Mesodermal cell (in vitro differentiated cells): Measurements from ENCODE around the gene DISC1.
"Not testable (repeated sequence)": the region's sequence is repeated elsewhere in the genome, so short reads cannot be mapped to it uniquely, and the experiment has no call there.

Experiments
- H3K27ac ChIP-seq: 2 replicates; pipeline ENCODE4 v1.7.0; 2013; ENCODE audit warnings: mild to moderate bottlenecking, low read depth, low read length, moderate library complexity; ENCODE audit not compliant: severe bottlenecking
- H3K36me3 ChIP-seq: 2 replicates; pipeline ENCODE4 v1.7.1; 2013; ENCODE audit warnings: mild to moderate bottlenecking, low read length, moderate library complexity; ENCODE audit not compliant: control insufficient read depth, insufficient read depth
- H3K4me1 ChIP-seq: one replicate; pipeline ENCODE4 v1.7.1; 2013; ENCODE audit warnings: mild to moderate bottlenecking, low read length; ENCODE audit not compliant: insufficient read depth, control insufficient read depth, poor library complexity, severe bottlenecking
- H3K4me3 ChIP-seq: 2 replicates; pipeline ENCODE4 v1.7.0; 2013; ENCODE audit warnings: low read length, control low read depth, mild to moderate bottlenecking; ENCODE audit not compliant: insufficient read depth, poor library complexity, severe bottlenecking; ENCODE audit errors: extremely low read depth
- H3K9me3 ChIP-seq: 2 replicates; pipeline ENCODE4 v1.7.1; 2013; ENCODE audit warnings: mild to moderate bottlenecking, low read length, moderate library complexity; ENCODE audit not compliant: control insufficient read depth
- WGBS, 2 experiments: methylation state at CpG; one replicate each; pipeline ENCODE4 v1.1.5; 2013; ENCODE audit warnings: missing lambda C conversion rate in 2 of 2; ENCODE audit not compliant: insufficient coverage in 2 of 2; 5-methylcytosine and 5-hydroxymethylcytosine counted together

Gene DISC1

GRCh38 chr1:231653632-231654031 is 27.0 kb downstream of the DISC1 start:
- Histone ChIP-seq H3K4me3 (no peak overlapping the region), H3K9me3 (peaks cover 8% of the 10 kb centered on the region), H3K4me1 (no peaks in the 10 kb centered on the region), H3K36me3 (no peaks in the 10 kb centered on the region), H3K27ac (no peak overlapping the region)
- WGBS, 2 experiments = 100% methylated on average over 1 of the region's 2 CpGs

- no peaks in the 10 kb centered on the region for H3K4me1 ChIP-seq
- H3K9me3 ChIP-seq = peaks cover 8% of the 10 kb centered on the region
- H3K36me3 ChIP-seq = no peaks in the 10 kb centered on the region
- no CpG with 5 or more reads among the region's 1 CpG for WGBS, 2 experiments
- H3K4me3 ChIP-seq = no peak overlapping the region
- no peak overlapping the region for H3K27ac ChIP-seq
Measured at GRCh38 chr1:231656741-231657140, 30.2 kb downstream of the DISC1 start.

GRCh38 chr1:231658223-231658622 is 31.6 kb downstream of the DISC1 start:
- WGBS, 2 experiments = 86% methylated on average over 1 of the region's 1 CpG; no CpG with 5 or more reads in 1 of the 2 experiments
- not testable (repeated sequence) for H3K4me3 ChIP-seq, H3K9me3 ChIP-seq, H3K4me1 ChIP-seq, H3K27ac ChIP-seq, H3K36me3 ChIP-seq

GRCh38 chr1:231660198-231660597 is 33.6 kb downstream of the DISC1 start:
- Histone ChIP-seq H3K9me3 (peaks cover 8% of the 10 kb centered on the region), H3K4me1 (no peaks in the 10 kb centered on the region), H3K27ac (no peak overlapping the region), H3K36me3 (no peaks in the 10 kb centered on the region), H3K4me3 (no peak overlapping the region)
- WGBS, 2 experiments = 94 to 100% methylated on average over 3 of the region's 3 CpGs

- H3K9me3 ChIP-seq = no peaks in the 10 kb centered on the region
- no peaks in the 10 kb centered on the region for H3K4me1 ChIP-seq
- WGBS, 2 experiments = no CpG with 5 or more reads among the region's 2 CpGs
- H3K36me3 ChIP-seq = no peaks in the 10 kb centered on the region
- no peak overlapping the region for H3K27ac ChIP-seq
- no peak overlapping the region for H3K4me3 ChIP-seq
Measured at GRCh38 chr1:231663211-231663792, 36.7 kb downstream of the DISC1 start.

GRCh38 chr1:231665101-231665500 is 38.5 kb downstream of the DISC1 start:
- no peak overlapping the region for H3K4me3 ChIP-seq
- no peak overlapping the region for H3K27ac ChIP-seq
- H3K36me3 ChIP-seq = no peaks in the 10 kb centered on the region
- WGBS, 2 experiments = 80 to 100% methylated on average over 1 to 3 of the region's 5 CpGs
- H3K4me1 ChIP-seq = no peaks in the 10 kb centered on the region
- H3K9me3 ChIP-seq = no peaks in the 10 kb centered on the region

- Histone ChIP-seq H3K36me3 (no peaks in the 10 kb centered on the region), H3K4me1 (no peaks in the 10 kb centered on the region), H3K27ac (no peak overlapping the region), H3K4me3 (no peak overlapping the region), H3K9me3 (no peaks in the 10 kb centered on the region)
- 100% methylated on average over 1 of the region's 3 CpGs; no CpG with 5 or more reads in 1 of the 2 experiments for whole genome bisulfite sequencing, 2 experiments
Measured at GRCh38 chr1:231665726-231666125, 39.1 kb downstream of the DISC1 start.

GRCh38 chr1:231666220-231666936 is 39.8 kb downstream of the DISC1 start:
- Histone ChIP-seq H3K4me3 (no peak overlapping the region), H3K9me3 (no peaks in the 10 kb centered on the region), H3K27ac (no peak overlapping the region), H3K4me1 (no peaks in the 10 kb centered on the region), H3K36me3 (no peaks in the 10 kb centered on the region)
- 61 to 80% methylated on average over 2 to 4 of the region's 7 CpGs for WGBS, 2 experiments

GRCh38 chr1:231666937-231667608 is 40.5 kb downstream of the DISC1 start:
- H3K36me3 ChIP-seq = no peaks in the 10 kb centered on the region
- WGBS, 2 experiments = no CpG with 5 or more reads among the region's 1 CpG
- H3K27ac ChIP-seq = no peak overlapping the region
- no peak overlapping the region for H3K4me3 ChIP-seq
- H3K4me1 ChIP-seq = no peaks in the 10 kb centered on the region
- no peaks in the 10 kb centered on the region for H3K9me3 ChIP-seq

- Histone ChIP-seq H3K4me1 (no peaks in the 10 kb centered on the region), H3K27ac (no peak overlapping the region), H3K36me3 (no peaks in the 10 kb centered on the region), H3K4me3 (no peak overlapping the region), H3K9me3 (no peaks in the 10 kb centered on the region)
- 100% methylated on average over 1 to 2 of the region's 3 CpGs for WGBS, 2 experiments
Measured at GRCh38 chr1:231667896-231668506, 41.4 kb downstream of the DISC1 start.
